ENCODE measurements around the gene TMEM196.

GRCh38 chr7:19674266-19674960 is 99.0 kb downstream of the TMEM196 start:
- TF ChIP-seq CTCF (conservative IDR thresholded peaks at IDR 0.05; ENCODE audit: low read depth, low read length) (no peak), POLR2A (IDR thresholded peaks at IDR 0.05; ENCODE audit: low read depth, low read length) (no peak), CEBPB (IDR thresholded peaks at IDR 0.05; ENCODE audit: low read depth, low read length) (no peak), RFX5 (IDR thresholded peaks at IDR 0.05; ENCODE audit: low read depth, low read length) (no peak), RAD21 (IDR thresholded peaks at IDR 0.05; ENCODE audit: low read length) (no peak), NFE2L2 (IDR thresholded peaks at IDR 0.05; ENCODE audit: low read depth, low read length) (no peak), MXI1 (IDR thresholded peaks at IDR 0.05; ENCODE audit: borderline replicate concordance, low read depth, low read length) (no peak), RCOR1 (IDR thresholded peaks at IDR 0.05; ENCODE audit: insufficient replicate concordance, low read length) (no peak), BHLHE40 (IDR thresholded peaks at IDR 0.05; ENCODE audit: low read depth, low read length) (no peak)
- TF ChIP-seq, protein P1, sequence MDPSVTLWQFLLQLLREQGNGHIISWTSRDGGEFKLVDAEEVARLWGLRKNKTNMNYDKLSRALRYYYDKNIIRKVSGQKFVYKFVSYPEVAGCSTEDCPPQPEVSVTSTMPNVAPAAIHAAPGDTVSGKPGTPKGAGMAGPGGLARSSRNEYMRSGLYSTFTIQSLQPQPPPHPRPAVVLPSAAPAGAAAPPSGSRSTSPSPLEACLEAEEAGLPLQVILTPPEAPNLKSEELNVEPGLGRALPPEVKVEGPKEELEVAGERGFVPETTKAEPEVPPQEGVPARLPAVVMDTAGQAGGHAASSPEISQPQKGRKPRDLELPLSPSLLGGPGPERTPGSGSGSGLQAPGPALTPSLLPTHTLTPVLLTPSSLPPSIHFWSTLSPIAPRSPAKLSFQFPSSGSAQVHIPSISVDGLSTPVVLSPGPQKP (IDR thresholded peaks at IDR 0.05; ENCODE audit: borderline replicate concordance, low read depth, low read length), result no peak
